HepG2 (cell line): ENCODE data around the gene IDUA. TPM values are rescaled to one million over a fixed set of nuclear protein-coding genes. Genes with fewer than 3 reads are reported as not detected.

Experiments
- AHDC1 ChIP-seq: sonication (generic); formaldehyde crosslinking; IDR thresholded peaks from 2 replicates; pipeline ENCODE4 v1.5.1; 2020; ENCODE audit warnings: mild to moderate bottlenecking, missing genetic modification reagents, borderline replicate concordance
- GZF1 ChIP-seq: sonication (generic); formaldehyde crosslinking; IDR thresholded peaks from 2 replicates; pipeline ENCODE4 v1.5.1; 2020; ENCODE audit warnings: mild to moderate bottlenecking, missing genetic modification reagents
- NR2F2 ChIP-seq: IDR thresholded peaks from 2 replicates; pipeline ENCODE4 v1.6.1; 2012; ENCODE audit warnings: low read depth, inconsistent platforms, borderline replicate concordance
- NR2F6 ChIP-seq, 2 experiments: IDR thresholded peaks; 2 replicates each; pipeline ENCODE4 v1.6.1; 2016; ENCODE audit warnings: antibody characterized with exemption in 1 of 2, mild to moderate bottlenecking in 1 of 2
- RNF219 ChIP-seq: sonication (generic); formaldehyde crosslinking; IDR thresholded peaks from 2 replicates; pipeline ENCODE4 v1.5.0; 2020; ENCODE audit warnings: mild to moderate bottlenecking, missing genetic modification reagents
- RXRA ChIP-seq: sonication (generic); formaldehyde crosslinking; IDR thresholded peaks from 2 replicates; pipeline ENCODE4 v1.5.1; 2020; ENCODE audit warnings: missing genetic modification reagents
- SCMH1 ChIP-seq: sonication (generic); formaldehyde crosslinking; IDR thresholded peaks from 2 replicates; pipeline ENCODE4 v1.9.0; 2021; ENCODE audit warnings: missing genetic modification reagents, mild to moderate bottlenecking, borderline replicate concordance
- ZNF430 ChIP-seq: sonication (generic); formaldehyde crosslinking; IDR thresholded peaks from 2 replicates; pipeline ENCODE4 v1.9.0; 2021; ENCODE audit warnings: mild to moderate bottlenecking, missing genetic modification reagents
- ZNF546 ChIP-seq: sonication (generic); formaldehyde crosslinking; conservative IDR thresholded peaks from 2 replicates; pipeline ENCODE4 v1.8.1; 2023; ENCODE audit warnings: mild to moderate bottlenecking, missing genetic modification reagents
- ZNF562 ChIP-seq: sonication (generic); formaldehyde crosslinking; IDR thresholded peaks from 2 replicates; pipeline ENCODE4 v1.8.0; 2022; ENCODE audit warnings: missing genetic modification reagents, borderline replicate concordance
- ZNF782 ChIP-seq: sonication (generic); formaldehyde crosslinking; IDR thresholded peaks from 2 replicates; pipeline ENCODE4 v1.4.0; 2020; ENCODE audit warnings: missing genetic modification reagents, mild to moderate bottlenecking, borderline replicate concordance
- ZSCAN9 ChIP-seq: IDR thresholded peaks from 2 replicates; pipeline ENCODE4 v1.6.1; 2016; ENCODE audit warnings: borderline replicate concordance
- polyA plus RNA-seq, 8 experiments: library from polyadenylated mRNA; depleted of rRNA in 3 of 8; stranded (reverse) in 7 of 8; unstranded in 1 of 8; fragments of >200 nt; fragmentation: Illumina TruSeq in 4 of 8; extraction: Trizol in 4 of 8; gene quantifications; 2 replicates each; pipeline versions ENCODE4 v1.2.1 to v1.2.3, GENCODE V29; 2011 to 2016; ENCODE audit warnings: low read depth in 4 of 8, missing spikeins in 1 of 8, mixed read lengths in 1 of 8; ENCODE audit not compliant: insufficient read depth in 1 of 8
- total RNA-seq, 5 experiments: library from RNA; depleted of rRNA; stranded (reverse); fragments of >200 nt; fragmentation: Illumina TruSeq; extraction: Trizol; gene quantifications; 2 replicates each; pipeline ENCODE4 v1.2.3, GENCODE V29; 2016; ENCODE audit warnings: low read depth in 1 of 5
- TF ChIP-seq, protein P1 (sequence below): sonication (generic); formaldehyde crosslinking; IDR thresholded peaks from 2 replicates; pipeline ENCODE4 v1.5.0; 2020; ENCODE audit warnings: mild to moderate bottlenecking, missing genetic modification reagents
- TF ChIP-seq, protein P2 (sequence below): sonication (generic); formaldehyde crosslinking; conservative IDR thresholded peaks from 2 replicates; pipeline ENCODE4 v1.8.1; 2023; ENCODE audit warnings: missing genetic modification reagents

Gene IDUA
- total and polyA plus RNA-seq, 2 of the 13 experiments (the other 11 are each of a cell fraction or from before 2014, with no cell fraction given) = 0.77 to 1.0 TPM

DNA sequence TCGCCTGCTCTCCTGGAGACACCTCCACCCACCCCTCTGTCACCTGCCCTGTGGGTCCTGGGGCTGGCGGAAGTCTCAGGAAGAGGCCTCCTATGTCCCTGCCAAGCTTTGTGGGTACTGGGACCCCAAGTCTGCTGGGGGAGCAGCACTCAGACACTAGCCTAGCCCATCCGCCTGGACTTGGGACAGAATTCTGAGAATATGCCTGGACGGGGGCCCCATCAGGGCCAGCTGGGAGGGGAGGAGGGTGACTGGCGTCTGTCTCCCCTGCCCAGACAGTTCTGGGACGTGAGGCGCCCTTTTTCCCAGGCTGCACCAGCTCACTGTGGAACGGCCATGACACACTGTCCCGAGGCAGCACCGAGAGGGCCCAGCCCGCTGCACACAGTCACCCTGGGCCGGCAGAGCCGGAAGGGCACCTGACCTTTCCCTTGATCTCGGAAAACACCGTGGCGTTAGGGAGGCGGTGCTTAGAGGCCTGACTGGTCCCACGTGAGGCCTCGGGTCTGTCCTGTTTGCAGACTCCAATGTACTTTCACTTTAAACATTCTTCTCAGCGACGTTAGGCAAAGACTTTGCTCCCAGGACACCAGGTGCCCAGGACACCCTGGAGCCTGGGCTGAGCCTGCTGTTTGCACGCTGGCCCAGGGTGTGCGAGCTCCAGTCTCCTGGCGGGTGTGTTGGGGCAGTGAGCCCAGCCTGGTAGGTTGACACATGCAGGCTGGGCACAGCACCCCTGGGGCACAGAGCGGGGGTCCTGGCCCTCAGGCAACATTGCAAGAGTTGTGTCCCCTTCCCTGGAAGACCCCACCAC lies 5.7 kb downstream of the IDUA start (continued):
- no peak for TF ChIP-seq RNF219
- peak; percentile 77 for TF ChIP-seq ZSCAN9
- TF ChIP-seq, protein P1, sequence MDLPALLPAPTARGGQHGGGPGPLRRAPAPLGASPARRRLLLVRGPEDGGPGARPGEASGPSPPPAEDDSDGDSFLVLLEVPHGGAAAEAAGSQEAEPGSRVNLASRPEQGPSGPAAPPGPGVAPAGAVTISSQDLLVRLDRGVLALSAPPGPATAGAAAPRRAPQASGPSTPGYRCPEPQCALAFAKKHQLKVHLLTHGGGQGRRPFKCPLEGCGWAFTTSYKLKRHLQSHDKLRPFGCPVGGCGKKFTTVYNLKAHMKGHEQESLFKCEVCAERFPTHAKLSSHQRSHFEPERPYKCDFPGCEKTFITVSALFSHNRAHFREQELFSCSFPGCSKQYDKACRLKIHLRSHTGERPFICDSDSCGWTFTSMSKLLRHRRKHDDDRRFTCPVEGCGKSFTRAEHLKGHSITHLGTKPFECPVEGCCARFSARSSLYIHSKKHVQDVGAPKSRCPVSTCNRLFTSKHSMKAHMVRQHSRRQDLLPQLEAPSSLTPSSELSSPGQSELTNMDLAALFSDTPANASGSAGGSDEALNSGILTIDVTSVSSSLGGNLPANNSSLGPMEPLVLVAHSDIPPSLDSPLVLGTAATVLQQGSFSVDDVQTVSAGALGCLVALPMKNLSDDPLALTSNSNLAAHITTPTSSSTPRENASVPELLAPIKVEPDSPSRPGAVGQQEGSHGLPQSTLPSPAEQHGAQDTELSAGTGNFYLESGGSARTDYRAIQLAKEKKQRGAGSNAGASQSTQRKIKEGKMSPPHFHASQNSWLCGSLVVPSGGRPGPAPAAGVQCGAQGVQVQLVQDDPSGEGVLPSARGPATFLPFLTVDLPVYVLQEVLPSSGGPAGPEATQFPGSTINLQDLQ (CRISPR knock-in tag) = peak; percentile 56; the same call in 1 of the 2 replicates
- peak; percentile 89 for TF ChIP-seq RXRA (CRISPR knock-in tag)
- TF ChIP-seq ZNF546 = peak; percentile 74
- TF ChIP-seq, protein P2, sequence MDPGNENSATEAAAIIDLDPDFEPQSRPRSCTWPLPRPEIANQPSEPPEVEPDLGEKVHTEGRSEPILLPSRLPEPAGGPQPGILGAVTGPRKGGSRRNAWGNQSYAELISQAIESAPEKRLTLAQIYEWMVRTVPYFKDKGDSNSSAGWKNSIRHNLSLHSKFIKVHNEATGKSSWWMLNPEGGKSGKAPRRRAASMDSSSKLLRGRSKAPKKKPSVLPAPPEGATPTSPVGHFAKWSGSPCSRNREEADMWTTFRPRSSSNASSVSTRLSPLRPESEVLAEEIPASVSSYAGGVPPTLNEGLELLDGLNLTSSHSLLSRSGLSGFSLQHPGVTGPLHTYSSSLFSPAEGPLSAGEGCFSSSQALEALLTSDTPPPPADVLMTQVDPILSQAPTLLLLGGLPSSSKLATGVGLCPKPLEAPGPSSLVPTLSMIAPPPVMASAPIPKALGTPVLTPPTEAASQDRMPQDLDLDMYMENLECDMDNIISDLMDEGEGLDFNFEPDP (CRISPR knock-in tag) = no peak
- TF ChIP-seq AHDC1 = peak; percentile 70; the same call in 1 of the 2 replicates
- TF ChIP-seq ZNF562 (CRISPR knock-in tag) = no peak
- no peak for TF ChIP-seq NR2F2
- TF ChIP-seq GZF1 = peak; percentile 48; the same call in 1 of the 2 replicates
- no peak for TF ChIP-seq SCMH1
- peak; percentile 97 for TF ChIP-seq NR2F6 (IDR thresholded peaks at IDR 0.05)
- TF ChIP-seq NR2F6 (CRISPR knock-in tag; IDR thresholded peaks at IDR 0.05) = peak; percentile 99
- TF ChIP-seq ZNF782 (CRISPR knock-in tag) = peak; percentile 32; the same call in 1 of the 2 replicates
- TF ChIP-seq ZNF430 (CRISPR knock-in tag) = peak; percentile 90; the same call in 1 of the 2 replicates
